T-helper 2 cell treated with Interferon-gamma antibody and Interleukin-4, amounts not matched to agents 5 μg/mL and 100 μg/mL, for 36 hours (primary cell): ENCODE data around the gene VPS25.
"Not testable (repeated sequence)": the region's sequence is repeated elsewhere in the genome, so short reads cannot be mapped to it uniquely, and the experiment has no call there.

Experiments used
- DNase-seq: peaks from one replicate; pipeline ENCODE4 v3.0.0; 2021; ENCODE audit warnings: low spot score
- H3K27ac Mint-ChIP-seq: one replicate; pipeline ENCODE4 v1.8.0; 2021; ENCODE audit warnings: mild to moderate bottlenecking, mixed read lengths
- H3K27me3 Mint-ChIP-seq: one replicate; pipeline ENCODE4 v1.8.0; 2021; ENCODE audit warnings: low read depth, mixed read lengths
- H3K36me3 Mint-ChIP-seq: one replicate; pipeline ENCODE4 v1.8.0; 2021; ENCODE audit warnings: low read depth, mixed read lengths
- H3K4me1 Mint-ChIP-seq: one replicate; pipeline ENCODE4 v1.8.0; 2021; ENCODE audit warnings: low read depth, mixed read lengths
- H3K4me3 Mint-ChIP-seq: one replicate; pipeline ENCODE4 v1.8.0; 2022; ENCODE audit warnings: mild to moderate bottlenecking, moderate library complexity, mixed read lengths
- H3K9me3 Mint-ChIP-seq: one replicate; pipeline ENCODE4 v1.8.0; 2021; ENCODE audit warnings: mixed read lengths

The VPS25 gene

DNA sequence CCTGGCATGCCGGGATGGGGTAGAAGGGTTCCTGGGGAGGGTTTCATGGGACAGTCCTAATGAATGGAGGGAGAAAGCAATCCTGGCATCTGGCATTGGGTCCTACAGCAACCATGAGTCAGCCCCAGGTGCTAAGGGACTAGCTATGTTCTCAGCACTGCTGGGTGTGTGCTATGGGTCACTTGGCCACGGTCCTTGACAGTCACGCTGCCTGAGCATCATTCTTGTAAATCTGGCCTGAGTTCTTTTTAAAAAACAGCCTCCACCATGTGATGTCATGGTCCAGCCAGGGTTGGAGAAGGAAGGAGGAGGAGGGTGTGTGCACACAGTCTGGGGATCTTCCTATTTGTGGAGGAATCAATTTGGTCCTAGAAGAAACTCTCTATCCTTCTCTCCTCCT is 18.5 kb upstream of the VPS25 start:
- no peak for DNase-seq
- Mint-ChIP-seq H3K4me1 (no peaks in the 10 kb centered on the region), H3K4me3 (no peak overlapping the region), H3K27me3 (peaks cover 58% of the 10 kb centered on the region), H3K27ac (no peak overlapping the region), H3K9me3 (no peaks in the 10 kb centered on the region), H3K36me3 (no peaks in the 10 kb centered on the region)

DNA sequence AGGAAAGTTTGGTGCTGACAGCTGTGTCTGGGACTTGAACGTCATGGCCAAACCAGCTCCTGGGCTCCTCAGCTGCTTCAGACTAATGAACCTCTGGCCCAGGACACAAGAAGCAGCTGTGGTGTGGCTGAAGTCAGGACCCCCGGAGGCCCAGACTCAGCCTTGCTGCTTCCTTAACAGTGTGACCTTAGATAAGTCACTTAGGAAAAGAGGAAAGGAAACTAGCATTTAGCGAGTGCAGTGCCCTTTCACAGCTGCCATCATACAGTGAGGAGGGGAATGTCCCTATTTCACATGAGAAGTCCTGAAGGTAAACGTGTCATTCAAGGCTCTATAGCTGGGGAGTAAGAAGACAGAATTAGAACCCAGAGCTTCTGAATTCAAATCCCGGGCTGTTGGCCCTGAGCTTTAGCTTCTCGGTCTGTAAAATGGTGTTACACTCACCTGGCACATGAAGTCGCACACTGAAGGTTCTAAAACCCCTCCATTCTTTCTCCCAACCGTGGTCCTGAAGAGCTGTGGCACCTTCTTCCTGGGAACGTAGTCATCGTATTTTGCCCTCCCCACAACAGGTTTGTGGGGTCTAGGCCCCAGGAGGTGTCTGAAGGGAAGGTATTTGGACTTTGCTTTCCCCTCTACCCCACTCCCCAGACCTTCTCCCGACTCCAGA is 13.1 kb upstream of the VPS25 start:
- H3K4me3 Mint-ChIP-seq: peak overlapping the region; percentile 28
- H3K9me3 Mint-ChIP-seq: no peaks in the 10 kb centered on the region
- no peaks in the 10 kb centered on the region for H3K36me3 Mint-ChIP-seq
- H3K27me3 Mint-ChIP-seq: peaks cover 60% of the 10 kb centered on the region
- H3K4me1 Mint-ChIP-seq: no peaks in the 10 kb centered on the region
- DNase-seq: no peak
- no peak overlapping the region for H3K27ac Mint-ChIP-seq

GRCh38 chr17:42760652-42761581 is 12.3 kb upstream of the VPS25 start, which contains the start of gene RAMP2:
Gene RAMP2 (plus strand): TSS chr17:42761227. CDS start chr17:42761262, 35 bp downstream.
- Mint-ChIP-seq H3K27me3 (peaks cover 62% of the 10 kb centered on the region), H3K4me3 (peak within 1 kb of the TSS; percentile 28), H3K9me3 (no peaks in the 10 kb centered on the region), H3K36me3 (no peaks in the 10 kb centered on the region), H3K27ac (no peak within 1 kb of the TSS), H3K4me1 (no peaks in the 10 kb centered on the region)
- DNase-seq: no peak

DNA sequence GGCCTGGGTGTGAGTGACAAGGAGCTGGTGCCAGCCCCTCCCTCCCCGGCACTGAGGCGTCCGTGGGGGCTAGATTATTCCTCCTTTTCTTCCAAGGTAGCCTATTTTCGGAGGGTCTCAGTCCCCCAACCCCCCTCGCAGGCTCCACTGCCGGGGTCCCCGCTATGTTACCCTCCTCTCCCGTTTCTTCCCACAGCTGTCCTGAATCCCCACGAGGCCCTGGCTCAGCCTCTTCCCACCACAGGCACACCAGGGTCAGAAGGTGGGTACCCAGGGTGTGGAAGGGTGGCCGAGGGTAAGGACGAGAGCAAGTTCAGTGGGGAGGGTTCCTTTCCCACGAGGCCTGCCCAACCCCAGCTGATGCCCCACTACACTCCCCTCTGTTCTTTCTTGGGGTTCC is 11.6 kb upstream of the VPS25 start:
- no peak for DNase-seq
- H3K27ac Mint-ChIP-seq: no peak overlapping the region
- H3K4me3 Mint-ChIP-seq: peak overlapping the region; percentile 24
- no peaks in the 10 kb centered on the region for H3K36me3 Mint-ChIP-seq
- H3K27me3 Mint-ChIP-seq: peaks cover 57% of the 10 kb centered on the region
- H3K4me1 Mint-ChIP-seq: no peaks in the 10 kb centered on the region
- no peaks in the 10 kb centered on the region for H3K9me3 Mint-ChIP-seq

- H3K36me3 Mint-ChIP-seq: no peaks in the 10 kb centered on the region
- DNase-seq: no peak
- no peaks in the 10 kb centered on the region for H3K9me3 Mint-ChIP-seq
- H3K4me1 Mint-ChIP-seq: no peaks in the 10 kb centered on the region
- H3K27ac Mint-ChIP-seq: no peak overlapping the region
- H3K4me3 Mint-ChIP-seq: no peak overlapping the region
- H3K27me3 Mint-ChIP-seq: peaks cover 35% of the 10 kb centered on the region
These were observed 7.1 kb upstream of the VPS25 start for GRCh38 chr17:42766124-42766523.

GRCh38 chr17:42767512-42767911 is 5.7 kb upstream of the VPS25 start:
- H3K4me1 Mint-ChIP-seq: peaks cover 5% of the 10 kb centered on the region
- H3K4me3 Mint-ChIP-seq: no peak overlapping the region
- H3K9me3 Mint-ChIP-seq: no peaks in the 10 kb centered on the region
- DNase-seq: no peak
- H3K27me3 Mint-ChIP-seq: peaks cover 24% of the 10 kb centered on the region
- no peak overlapping the region for H3K27ac Mint-ChIP-seq
- H3K36me3 Mint-ChIP-seq: peaks cover 3% of the 10 kb centered on the region

DNA sequence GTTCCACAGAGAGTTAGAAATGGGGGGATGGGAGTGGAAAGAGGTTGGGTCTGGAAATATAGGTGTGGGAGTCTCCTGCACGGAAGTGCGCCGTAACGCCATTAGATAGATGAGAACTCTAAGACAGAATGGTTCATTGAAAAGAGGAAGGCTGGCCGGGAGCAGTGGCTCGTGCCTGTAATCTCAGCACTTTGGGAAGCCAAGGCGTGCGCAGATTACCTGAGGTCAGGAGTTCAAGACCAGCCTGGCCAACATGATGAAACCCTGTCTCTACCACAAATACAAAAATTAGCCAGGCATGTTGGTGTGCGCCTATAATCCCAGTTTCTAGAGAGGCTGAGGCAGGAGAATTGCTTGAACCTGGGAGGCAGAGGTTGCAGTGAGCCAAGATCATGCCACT is 5.2 kb upstream of the VPS25 start:
- peaks cover 19% of the 10 kb centered on the region for H3K27me3 Mint-ChIP-seq
- not testable (repeated sequence) for H3K9me3 Mint-ChIP-seq, H3K4me1 Mint-ChIP-seq, H3K27ac Mint-ChIP-seq, DNase-seq, H3K36me3 Mint-ChIP-seq, H3K4me3 Mint-ChIP-seq

DNA sequence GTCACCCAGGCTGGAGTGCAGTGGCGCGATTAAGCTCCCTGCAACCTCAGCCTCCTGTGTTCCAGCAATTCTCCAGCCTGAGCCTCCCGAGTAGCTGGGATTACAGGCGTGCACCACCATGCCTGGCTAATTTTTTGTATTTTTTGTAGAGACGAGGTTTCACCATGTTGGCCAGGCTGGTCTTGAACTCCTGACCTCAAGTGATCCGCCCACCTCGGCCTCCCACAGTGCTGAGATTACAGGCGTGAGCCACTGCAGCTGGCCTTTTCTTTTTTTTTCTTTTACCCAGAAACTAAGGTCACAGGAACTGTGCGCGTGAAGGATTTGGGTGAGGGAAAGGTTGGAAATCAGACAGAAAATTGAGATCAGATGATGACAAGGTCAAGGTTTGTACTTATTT is 3.3 kb upstream of the VPS25 start:
- H3K9me3 Mint-ChIP-seq, H3K4me3 Mint-ChIP-seq, H3K36me3 Mint-ChIP-seq, H3K27ac Mint-ChIP-seq, DNase-seq: not testable (repeated sequence)
- H3K4me1 Mint-ChIP-seq: peaks cover 17% of the 10 kb centered on the region
- peaks cover 11% of the 10 kb centered on the region for H3K27me3 Mint-ChIP-seq

GRCh38 chr17:42772945-42773289 is 332 bp upstream of the VPS25 start:
- no peak for DNase-seq
- Mint-ChIP-seq H3K9me3 (no peaks in the 10 kb centered on the region), H3K27ac (peak overlapping the region; percentile 98), H3K4me3 (peak overlapping the region; percentile 99), H3K27me3 (no peaks in the 10 kb centered on the region), H3K4me1 (peaks cover 18% of the 10 kb centered on the region), H3K36me3 (peaks cover 15% of the 10 kb centered on the region)

DNA sequence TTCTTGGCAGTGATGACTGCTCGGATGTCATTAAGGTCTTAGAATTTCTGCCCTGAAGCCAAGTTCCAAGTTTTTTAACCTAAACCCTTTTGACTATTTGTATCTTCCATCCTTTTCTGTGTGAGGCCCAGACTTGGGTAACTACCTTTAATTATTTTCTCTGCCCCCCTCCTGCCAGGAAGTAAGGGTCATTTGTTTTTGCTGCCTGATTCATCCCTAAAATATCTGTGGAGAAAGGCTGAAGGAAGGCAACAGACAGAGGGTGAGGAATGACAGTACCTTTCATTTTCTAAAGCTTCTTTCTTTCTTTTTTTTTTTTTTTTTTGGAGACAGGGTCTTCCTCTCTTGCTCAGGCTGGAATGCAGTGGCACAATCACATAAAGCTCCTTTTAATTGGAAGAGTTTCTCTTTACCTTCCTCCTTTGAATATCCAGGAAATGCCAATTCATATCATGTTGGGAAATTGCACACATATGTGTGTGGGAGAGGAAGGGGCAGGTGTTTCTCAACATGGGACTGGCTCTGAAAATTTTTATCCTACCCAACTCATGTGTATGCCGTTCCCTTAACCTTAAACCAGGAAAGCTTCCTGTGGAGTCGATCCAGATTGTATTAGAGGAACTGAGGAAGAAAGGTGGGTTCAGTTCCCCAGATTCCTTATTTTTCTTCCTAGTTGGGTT is 957 bp downstream of the VPS25 start:
- Mint-ChIP-seq H3K4me3 (peak overlapping the region; percentile 99), H3K4me1 (peaks cover 18% of the 10 kb centered on the region), H3K27ac (peak overlapping the region; percentile 98), H3K27me3 (peaks cover under 1% of the 10 kb centered on the region), H3K36me3 (peaks cover 22% of the 10 kb centered on the region), H3K9me3 (no peaks in the 10 kb centered on the region)
- DNase-seq: no peak

- peaks cover 29% of the 10 kb centered on the region for H3K36me3 Mint-ChIP-seq
- no peak overlapping the region for H3K27ac Mint-ChIP-seq
- H3K4me3 Mint-ChIP-seq: no peak overlapping the region
- H3K9me3 Mint-ChIP-seq: no peaks in the 10 kb centered on the region
- peaks cover 8% of the 10 kb centered on the region for H3K27me3 Mint-ChIP-seq
- DNase-seq: no peak
- peaks cover 18% of the 10 kb centered on the region for H3K4me1 Mint-ChIP-seq
These were observed 2.4 kb downstream of the VPS25 start for GRCh38 chr17:42775534-42776098.

DNA sequence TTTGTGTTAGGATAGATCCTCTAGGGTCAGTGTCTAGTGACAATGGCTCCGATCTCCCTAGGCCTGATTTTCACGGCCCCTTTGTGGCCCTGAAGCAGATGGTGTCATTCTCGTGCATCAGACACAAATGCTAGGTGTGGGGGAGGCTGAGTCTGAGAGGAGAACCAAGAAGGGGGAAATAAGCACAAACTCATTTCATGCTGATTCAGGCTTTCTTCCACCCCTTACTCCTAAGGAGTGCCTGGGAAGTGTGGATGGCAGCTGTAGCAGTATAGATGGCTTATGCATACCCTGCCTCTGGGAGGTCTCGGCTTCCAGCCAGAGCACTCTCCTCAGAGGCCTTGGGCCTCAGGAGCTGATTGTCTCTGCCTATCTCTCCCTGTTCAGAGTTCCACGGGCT is 5.3 kb downstream of the VPS25 start:
- H3K27ac Mint-ChIP-seq: no peak overlapping the region
- peaks cover 9% of the 10 kb centered on the region for H3K4me1 Mint-ChIP-seq
- H3K9me3 Mint-ChIP-seq: no peaks in the 10 kb centered on the region
- H3K27me3 Mint-ChIP-seq: peaks cover 32% of the 10 kb centered on the region
- peaks cover 28% of the 10 kb centered on the region for H3K36me3 Mint-ChIP-seq
- H3K4me3 Mint-ChIP-seq: no peak overlapping the region
- DNase-seq: no peak

DNA sequence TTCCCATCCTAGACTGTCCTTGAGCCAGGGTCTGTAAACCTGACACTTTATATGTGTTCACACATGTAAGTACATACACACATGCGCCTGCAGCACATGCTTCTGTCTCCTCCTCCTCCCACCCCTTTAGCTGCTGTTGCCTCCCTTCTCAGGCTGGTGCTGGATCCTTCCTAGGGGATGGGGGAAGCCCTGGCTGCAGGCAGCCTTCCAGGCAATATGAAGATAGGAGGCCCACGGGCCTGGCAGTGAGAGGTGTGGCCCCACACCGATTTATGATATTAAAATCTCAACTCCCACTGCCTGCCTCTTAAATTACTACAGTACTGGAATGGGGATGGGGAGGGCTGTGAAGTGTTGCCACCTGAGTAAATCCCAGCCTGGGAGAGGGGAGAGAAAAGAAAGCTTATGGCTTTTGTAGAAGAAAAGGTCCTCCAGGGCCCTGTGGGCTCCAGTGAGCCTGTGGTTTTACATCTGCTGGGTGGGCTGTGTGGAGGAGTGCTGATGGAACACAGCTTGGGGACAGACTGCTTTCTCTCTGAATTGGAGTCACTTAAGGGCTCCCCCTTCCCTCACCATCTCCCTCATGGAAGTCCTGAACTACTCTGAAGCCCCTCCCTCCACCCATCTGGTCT is 6.2 kb downstream of the VPS25 start:
- Mint-ChIP-seq H3K9me3 (no peaks in the 10 kb centered on the region), H3K27me3 (peaks cover 39% of the 10 kb centered on the region), H3K4me3 (no peak overlapping the region), H3K4me1 (peaks cover 4% of the 10 kb centered on the region), H3K27ac (no peak overlapping the region), H3K36me3 (peaks cover 28% of the 10 kb centered on the region)
- DNase-seq: no peak
